SK-N-SH (cell line): ENCODE results near the gene SLIT1.

Experiments
- FOXJ3 ChIP-seq: sonication (generic); formaldehyde crosslinking; IDR thresholded peaks from 2 replicates; pipeline ENCODE4 v1.5.1; 2020; ENCODE audit warnings: mild to moderate bottlenecking, missing genetic modification reagents
- GABPA ChIP-seq: IDR thresholded peaks from 2 replicates; pipeline ENCODE4 v1.4.0; 2012; ENCODE audit warnings: low read depth, mild to moderate bottlenecking
- POLR2AphosphoS5 ChIP-seq: IDR thresholded peaks from 2 replicates; pipeline ENCODE4 v1.6.1; 2012; ENCODE audit warnings: low read depth, low read length
- RAD21 ChIP-seq: IDR thresholded peaks from 2 replicates; pipeline ENCODE4 v1.6.1; 2012; ENCODE audit warnings: mild to moderate bottlenecking, low read length
- RFX5 ChIP-seq: IDR thresholded peaks from 2 replicates; pipeline ENCODE4 v1.6.1; 2012; ENCODE audit warnings: mild to moderate bottlenecking, improper control_type of control experiment, low read length
- YY1 ChIP-seq: IDR thresholded peaks from 2 replicates; pipeline ENCODE4 v1.4.0; 2012; ENCODE audit warnings: low read depth, mild to moderate bottlenecking
- TF ChIP-seq, protein P1 (sequence below): fragments of 200-600 bp; sonication (generic); IDR thresholded peaks from 2 replicates; pipeline ENCODE4 v1.6.1; 2017; ENCODE audit warnings: antibody characterized with exemption, mild to moderate bottlenecking, moderate library complexity
- TF ChIP-seq, protein P2 (sequence below): IDR thresholded peaks from 2 replicates; pipeline ENCODE4 v1.6.1; 2012; ENCODE audit warnings: mild to moderate bottlenecking, low read depth, low read length, moderate library complexity

DNA sequence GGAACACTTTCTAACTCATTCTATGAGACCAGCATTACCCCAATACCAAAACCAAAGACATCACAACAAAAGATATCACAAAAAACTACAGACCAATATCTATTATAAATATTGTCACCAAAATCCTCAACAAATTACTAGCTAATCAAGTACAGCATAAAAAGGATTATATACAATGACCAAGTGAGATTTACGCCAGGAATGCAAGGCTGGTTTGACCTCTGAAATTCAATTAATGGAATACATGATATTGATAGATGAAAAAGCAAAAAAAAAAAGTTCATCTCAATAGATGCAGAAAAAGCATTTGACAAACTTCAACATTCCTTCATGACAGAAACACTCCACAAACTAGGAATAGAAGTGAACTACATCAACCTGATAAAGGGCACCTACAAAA is 178.3 kb downstream of the SLIT1 start:
- TF ChIP-seq POLR2AphosphoS5 (no peak), YY1 (no peak), RFX5 (no peak), FOXJ3 (CRISPR knock-in tag) (no peak), RAD21 (no peak), GABPA (no peak)
- TF ChIP-seq, protein P1, sequence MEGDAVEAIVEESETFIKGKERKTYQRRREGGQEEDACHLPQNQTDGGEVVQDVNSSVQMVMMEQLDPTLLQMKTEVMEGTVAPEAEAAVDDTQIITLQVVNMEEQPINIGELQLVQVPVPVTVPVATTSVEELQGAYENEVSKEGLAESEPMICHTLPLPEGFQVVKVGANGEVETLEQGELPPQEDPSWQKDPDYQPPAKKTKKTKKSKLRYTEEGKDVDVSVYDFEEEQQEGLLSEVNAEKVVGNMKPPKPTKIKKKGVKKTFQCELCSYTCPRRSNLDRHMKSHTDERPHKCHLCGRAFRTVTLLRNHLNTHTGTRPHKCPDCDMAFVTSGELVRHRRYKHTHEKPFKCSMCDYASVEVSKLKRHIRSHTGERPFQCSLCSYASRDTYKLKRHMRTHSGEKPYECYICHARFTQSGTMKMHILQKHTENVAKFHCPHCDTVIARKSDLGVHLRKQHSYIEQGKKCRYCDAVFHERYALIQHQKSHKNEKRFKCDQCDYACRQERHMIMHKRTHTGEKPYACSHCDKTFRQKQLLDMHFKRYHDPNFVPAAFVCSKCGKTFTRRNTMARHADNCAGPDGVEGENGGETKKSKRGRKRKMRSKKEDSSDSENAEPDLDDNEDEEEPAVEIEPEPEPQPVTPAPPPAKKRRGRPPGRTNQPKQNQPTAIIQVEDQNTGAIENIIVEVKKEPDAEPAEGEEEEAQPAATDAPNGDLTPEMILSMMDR, result no peak
- TF ChIP-seq, protein P2, sequence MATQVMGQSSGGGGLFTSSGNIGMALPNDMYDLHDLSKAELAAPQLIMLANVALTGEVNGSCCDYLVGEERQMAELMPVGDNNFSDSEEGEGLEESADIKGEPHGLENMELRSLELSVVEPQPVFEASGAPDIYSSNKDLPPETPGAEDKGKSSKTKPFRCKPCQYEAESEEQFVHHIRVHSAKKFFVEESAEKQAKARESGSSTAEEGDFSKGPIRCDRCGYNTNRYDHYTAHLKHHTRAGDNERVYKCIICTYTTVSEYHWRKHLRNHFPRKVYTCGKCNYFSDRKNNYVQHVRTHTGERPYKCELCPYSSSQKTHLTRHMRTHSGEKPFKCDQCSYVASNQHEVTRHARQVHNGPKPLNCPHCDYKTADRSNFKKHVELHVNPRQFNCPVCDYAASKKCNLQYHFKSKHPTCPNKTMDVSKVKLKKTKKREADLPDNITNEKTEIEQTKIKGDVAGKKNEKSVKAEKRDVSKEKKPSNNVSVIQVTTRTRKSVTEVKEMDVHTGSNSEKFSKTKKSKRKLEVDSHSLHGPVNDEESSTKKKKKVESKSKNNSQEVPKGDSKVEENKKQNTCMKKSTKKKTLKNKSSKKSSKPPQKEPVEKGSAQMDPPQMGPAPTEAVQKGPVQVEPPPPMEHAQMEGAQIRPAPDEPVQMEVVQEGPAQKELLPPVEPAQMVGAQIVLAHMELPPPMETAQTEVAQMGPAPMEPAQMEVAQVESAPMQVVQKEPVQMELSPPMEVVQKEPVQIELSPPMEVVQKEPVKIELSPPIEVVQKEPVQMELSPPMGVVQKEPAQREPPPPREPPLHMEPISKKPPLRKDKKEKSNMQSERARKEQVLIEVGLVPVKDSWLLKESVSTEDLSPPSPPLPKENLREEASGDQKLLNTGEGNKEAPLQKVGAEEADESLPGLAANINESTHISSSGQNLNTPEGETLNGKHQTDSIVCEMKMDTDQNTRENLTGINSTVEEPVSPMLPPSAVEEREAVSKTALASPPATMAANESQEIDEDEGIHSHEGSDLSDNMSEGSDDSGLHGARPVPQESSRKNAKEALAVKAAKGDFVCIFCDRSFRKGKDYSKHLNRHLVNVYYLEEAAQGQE, result no peak
